HG03095 (cell line): ENCODE results near the gene GCKR.
"Not testable (repeated sequence)": the region's sequence is repeated elsewhere in the genome, so short reads cannot be mapped to it uniquely, and the experiment has no call there.

ENCODE experiments used
- ATAC-seq: cut with Tn5 transposase; IDR thresholded peaks from one replicate; pipeline ENCODE4 v1.9.1; 2021; ENCODE audit warnings: moderate library complexity; ENCODE audit not compliant: unreplicated experiment

The GCKR gene

DNA sequence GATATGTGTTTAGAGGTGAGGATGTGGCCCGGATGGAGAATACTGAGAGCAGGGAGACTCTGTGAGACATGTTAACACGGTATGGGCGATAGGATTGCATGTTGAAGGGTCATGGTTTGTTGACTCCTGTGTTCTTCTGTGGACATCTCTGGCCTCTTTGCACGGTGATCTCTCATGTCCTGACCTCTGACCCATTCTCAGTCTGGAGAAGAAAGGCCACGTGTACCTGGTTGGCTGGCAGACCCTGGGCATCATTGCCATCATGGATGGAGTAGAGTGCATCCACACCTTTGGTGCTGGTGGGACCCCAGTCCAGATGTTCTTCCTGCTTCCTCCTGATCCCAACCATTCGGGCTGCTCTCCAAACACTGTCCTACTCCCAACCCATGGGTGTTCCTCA lies 9.9 kb downstream of the GCKR start:
- ATAC-seq, result no peak

DNA sequence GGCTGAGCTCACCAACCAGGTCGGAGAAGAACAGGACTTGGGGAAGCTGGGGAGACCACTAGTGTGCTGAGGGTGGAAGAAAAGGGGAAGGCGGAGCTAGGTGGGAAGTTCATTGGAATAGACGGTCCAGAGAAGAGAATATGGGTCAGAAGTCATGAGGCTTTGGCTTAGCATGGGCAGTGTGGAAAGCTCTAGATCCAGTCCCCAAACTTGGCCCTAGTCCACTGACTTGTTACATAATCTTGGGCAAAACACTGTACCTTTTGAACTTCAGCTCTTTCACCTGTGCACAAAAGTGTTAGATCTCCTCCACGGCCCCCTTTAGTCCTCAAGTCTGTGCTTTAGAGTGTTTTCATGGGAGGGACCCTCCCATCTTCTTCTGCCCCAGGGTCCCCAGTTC lies 10.7 kb downstream of the GCKR start:
- no peak for ATAC-seq

DNA sequence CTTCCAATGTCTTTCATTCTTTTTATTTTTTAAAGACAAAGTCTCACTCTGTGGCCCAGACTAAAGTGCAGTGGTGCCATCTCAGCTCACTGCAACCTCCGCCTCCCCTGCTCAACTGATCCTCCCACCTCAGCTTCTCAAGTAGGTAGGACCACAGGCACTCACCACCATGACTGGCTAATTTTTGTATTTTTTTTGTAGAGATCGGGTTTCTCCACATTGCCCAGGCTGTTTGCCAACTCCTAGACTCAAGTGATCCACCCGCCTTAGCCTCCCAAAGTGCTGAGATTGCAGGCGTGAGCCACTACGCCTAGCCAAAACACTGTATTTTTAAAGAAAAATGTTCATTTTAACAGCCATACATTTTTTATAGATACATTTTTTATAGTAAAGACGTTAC lies 12.7 kb downstream of the GCKR start:
- ATAC-seq, result no peak

DNA sequence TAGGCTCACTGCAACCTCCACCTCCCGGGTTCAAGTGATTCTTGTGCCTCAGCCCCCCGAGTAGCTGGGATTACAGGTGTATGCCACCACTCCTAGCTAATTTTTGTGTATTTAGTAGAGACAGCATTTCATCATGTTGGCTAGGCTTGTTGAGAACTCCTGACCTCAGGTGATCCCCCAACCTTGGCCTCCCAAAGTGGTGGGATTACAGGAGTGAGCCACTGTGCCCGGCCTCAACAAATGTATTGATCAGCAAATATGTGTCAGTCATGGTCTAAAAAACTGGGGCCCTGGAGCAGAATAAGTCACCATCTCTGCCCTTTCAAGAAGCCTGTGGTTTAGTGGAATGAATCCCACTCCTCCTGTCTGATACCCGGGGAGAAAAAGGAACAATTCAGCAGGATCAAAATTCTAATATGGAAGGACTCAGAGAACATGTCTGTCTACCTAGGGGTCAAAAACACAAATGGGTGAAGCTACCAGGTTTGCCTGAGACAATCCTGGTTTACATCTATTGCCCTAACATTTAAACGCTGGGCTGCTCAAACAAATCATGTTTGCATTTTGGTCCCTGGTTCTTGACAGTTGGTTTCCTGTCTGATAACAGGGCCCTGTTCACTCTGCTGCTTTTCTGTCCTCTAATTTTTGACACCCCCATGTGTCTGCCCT lies 21.6 kb downstream of the GCKR start:
- ATAC-seq, result no peak

DNA sequence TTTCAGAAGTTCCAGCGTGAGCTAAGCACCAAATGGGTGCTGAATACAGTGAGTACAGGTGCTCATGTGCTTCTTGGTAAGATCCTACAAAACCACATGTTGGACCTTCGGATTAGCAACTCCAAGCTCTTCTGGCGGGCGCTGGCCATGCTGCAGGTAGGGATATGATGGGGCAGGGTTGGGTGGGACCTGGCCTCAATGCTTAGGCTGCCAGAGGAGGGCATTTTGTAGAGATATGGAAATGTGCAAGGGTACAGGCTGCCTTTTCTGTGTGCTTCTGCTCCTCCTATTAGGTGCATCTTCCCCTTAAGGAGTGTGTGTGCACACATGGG lies 22.1 kb downstream of the GCKR start:
- ATAC-seq, result no peak

DNA sequence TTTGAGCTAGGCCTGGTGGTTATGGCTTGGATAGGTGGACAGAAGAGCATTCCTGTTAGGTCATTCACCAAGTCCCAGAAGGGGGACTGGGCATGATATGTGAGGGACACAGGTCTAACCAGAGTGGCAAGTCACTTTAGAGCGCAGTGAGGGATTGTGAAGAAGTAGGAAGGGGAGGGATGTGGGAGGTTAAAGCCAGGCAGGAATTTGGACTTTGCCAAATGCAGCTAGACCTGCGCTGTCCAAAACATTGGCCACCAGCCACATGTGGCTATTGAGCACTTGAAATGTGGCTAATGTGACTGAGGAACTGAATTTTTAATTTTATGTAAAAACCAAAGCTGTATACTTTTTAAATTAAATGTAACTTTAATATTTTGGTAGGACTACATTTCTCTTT lies 23.7 kb downstream of the GCKR start:
- no peak for ATAC-seq

DNA sequence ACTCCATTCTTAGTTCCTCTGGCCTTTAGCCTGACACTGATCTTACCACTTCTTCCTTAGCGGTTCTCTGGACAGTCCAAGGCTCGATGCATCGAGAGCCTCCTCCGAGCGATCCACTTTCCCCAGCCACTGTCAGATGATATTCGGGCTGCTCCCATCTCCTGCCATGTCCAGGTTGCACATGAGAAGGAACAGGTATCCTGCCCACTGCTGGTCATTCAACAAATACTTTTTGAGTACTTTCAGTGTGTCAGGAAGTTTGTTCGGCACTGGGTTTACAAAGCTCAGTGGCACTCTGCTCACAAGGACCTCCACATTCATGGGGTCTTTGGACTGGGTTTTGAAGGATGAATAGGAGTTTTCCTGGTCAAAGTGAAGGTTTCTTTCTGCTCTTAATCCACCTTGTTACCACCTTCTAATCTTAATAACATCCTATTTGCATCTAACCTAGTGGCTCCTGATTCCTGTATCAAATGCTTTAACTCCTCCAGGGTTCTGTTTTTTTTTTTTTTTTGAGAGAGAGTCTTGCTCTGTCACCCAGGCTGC lies 25.8 kb downstream of the GCKR start:
- ATAC-seq, result no peak

DNA sequence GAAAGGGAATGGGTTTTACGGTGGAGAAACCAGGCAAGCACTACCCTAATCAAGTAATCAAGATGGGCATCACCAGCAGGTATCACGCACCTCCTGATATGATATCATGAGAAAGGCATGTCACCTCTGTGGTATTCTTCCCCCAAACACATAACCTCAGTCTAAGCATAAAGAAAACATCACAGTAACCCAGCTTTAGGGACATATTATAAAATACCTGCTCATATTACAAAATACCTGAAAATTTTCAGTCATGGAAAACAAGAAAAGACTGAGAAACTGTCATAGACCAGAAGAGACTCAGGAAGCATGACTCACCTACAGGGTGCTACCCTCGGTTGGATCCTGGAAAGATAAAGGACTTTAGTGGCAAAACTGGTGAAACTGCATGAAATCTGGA lies 30.5 kb downstream of the GCKR start:
- no peak for ATAC-seq

DNA sequence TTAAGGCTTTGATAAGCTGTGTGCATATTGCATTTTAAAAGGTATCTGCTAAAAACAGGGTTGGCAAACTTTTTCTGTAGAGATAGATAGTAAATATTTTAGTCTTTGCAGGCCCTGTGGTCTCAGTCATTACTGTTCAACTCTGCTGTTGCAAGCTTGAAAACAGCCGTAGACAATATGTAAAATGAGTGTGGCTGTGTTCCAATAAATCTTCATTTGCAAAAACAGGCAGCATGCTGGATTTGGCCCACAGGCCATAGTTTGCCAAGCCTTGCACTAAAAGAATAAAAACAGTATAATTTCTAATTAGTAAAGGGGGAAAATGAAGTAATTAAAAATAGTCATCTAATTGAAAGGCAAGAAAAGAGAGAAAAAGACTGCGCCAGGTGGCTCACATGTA lies 35.3 kb downstream of the GCKR start:
- ATAC-seq, result no peak

DNA sequence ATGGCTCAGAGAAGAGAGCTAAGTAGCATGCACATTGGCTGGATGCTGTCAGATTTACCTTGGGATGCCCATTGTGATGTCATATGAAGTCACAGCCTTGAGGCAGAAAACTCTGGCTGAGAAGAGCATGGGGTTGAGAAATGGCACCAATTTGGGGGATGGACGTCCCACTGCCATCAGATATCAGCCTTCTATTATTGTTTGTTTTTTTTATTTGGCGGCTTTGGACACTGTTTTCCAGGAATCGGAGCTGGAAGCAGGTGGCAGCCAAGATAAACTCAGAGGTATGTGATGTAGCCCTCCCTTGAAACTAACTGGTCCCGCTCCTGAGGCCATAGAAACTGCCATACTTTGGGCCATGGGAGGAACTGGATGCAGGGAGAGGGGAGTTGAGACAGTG lies 40.6 kb downstream of the GCKR start:
- no peak for ATAC-seq

DNA sequence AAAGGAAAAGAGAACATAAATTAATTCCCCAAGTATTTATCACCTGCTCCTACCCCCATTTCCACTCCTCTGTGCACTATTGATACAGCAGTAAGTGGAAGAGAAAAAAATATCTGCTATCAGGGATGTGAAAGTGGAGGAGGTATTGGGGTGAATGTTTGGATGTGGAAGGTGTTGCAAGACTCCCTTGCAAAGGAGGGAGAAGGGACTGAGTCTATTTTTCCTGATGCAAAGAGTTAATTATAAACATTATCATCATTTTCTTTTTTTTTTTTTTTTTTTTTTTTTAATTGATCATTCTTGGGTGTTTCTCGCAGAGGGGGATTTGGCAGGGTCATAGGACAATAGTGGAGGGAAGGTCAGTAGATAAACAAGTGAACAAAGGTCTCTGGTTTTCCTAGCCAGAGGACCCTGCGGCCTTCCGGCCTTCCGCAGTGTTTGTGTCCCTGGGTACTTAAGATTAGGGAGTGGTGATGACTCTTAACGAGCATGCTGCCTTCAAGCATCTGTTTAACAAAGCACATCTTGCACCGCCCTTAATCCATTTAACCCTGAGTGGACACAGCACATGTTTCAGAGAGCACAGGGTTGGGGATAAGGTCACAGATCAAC lies 42.3 kb downstream of the GCKR start:
- not testable (repeated sequence) for ATAC-seq

DNA sequence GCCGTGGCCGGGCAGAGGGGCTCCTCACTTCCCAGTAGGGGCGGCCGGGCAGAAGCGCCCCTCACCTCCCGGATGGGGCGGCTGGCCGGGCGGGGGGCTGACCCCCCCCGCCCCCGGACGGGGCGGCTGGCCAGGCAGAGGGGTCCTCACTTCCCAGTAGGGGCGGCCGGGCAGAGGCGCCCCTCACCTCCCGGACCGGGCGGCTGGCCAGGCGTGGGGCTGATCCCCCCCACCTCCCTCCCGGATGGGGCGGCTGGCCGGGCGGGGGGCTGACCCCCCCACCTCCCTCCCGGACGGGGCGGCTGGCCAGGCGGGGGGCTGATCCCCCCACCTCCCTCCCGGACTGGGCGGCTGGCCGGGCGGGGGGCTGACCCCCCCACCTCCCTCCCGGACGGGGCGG lies 43.0 kb downstream of the GCKR start:
- not testable (repeated sequence) for ATAC-seq

DNA sequence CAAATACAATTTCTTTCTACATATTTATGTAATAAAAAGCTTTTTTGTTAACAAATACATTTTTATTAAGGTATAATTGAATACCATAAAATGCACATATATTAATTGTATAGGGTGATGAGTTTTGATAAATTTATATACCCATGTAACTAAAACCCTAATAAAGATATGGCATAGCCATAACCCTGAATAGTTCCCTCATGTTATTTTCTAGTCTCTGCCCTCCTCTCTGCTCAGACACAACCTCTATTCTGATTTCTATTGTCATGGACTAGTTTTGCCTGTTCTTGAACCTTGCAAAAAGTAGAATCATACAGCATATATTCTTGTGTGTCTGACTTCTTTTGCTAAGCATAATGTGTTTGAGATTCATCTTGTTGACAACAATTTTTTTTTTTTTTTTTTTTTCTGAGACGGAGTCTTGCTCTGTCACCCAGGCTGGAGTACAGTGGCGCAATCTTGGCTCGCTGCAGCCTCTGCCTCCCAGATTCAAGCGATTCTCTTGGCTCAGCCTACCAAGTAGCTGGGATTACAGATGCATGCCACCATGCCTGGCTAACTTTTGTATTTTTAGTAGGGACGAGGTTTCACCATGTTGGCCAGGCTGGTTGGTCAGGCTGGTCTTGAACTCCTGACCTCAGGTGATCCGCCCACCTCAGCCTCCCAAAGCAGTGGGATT lies 47.6 kb downstream of the GCKR start:
- no peak for ATAC-seq

DNA sequence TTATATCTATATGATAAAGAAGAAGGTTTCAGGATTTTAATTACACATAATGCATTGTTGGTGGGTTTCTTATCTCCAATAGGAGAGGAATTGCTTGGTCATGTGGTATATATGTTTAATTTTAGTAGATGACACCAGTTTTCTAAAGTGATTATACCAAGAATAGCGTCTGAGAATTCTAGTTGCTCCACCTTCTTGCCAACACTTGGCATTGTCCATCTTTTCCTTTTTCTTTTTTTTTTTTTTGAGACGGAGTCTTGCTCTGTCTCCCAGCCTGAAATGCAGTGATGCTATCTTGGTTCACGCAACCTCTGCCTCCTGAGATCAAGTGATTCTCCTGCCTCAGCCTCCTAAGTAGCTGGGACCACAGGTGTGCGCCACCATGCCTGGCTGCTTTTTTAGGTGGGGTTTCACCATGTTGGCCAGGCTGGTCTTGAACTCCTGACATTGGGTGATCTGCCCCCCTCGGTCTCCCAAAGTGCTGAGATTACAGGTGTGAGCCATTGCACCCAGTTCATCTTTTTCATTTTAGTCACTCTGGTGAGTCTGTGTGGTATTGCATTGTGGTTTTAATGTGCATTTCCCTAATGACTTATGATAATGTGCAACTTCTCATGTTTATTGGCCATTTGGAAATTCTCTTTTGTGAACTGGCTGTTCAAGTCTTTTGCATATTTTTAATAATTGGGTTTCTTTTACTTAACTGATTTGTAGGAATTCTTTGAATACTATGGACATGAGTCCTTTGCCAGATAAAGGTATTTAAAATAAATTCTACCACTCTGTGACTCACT lies 48.9 kb downstream of the GCKR start:
- no peak for ATAC-seq

DNA sequence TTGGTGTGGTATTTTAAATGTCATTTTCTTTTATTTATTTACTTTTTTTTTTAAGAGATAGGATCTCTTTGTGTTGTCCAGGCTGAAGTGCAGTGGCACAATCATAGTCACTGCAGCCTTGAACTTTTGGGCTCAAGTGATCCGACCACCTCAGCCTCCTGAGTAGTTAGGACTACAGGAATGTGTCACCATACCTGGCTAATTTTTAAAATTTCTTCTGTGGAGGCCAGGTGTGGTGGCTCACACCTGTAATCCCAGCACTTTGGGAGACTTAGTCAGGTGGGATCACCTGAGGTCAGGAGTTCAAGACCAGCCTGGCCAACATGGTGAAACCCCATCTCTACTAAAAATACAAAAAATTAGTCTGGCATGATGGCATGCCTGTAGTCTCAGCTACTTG lies 52.7 kb downstream of the GCKR start:
- no peak for ATAC-seq

DNA sequence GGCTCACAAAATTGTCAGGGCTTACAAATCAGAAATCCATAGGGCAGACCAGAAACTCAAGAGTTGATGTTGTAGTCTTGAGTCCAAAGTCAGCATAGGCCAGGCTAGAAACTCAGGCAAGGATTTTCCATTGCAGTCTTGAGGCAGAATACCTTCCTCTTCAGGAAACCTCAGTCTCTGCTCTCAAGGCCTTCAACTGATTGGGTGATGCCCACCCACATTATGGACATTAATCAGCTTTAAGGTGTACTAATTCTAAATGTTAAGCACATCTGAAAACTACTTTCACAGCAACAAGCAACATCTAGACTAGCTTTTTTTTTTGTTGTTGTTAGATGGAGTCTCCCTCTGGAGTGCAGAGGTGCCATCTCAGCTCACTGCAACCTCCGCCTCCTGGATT lies 54.9 kb downstream of the GCKR start:
- ATAC-seq, result no peak

DNA sequence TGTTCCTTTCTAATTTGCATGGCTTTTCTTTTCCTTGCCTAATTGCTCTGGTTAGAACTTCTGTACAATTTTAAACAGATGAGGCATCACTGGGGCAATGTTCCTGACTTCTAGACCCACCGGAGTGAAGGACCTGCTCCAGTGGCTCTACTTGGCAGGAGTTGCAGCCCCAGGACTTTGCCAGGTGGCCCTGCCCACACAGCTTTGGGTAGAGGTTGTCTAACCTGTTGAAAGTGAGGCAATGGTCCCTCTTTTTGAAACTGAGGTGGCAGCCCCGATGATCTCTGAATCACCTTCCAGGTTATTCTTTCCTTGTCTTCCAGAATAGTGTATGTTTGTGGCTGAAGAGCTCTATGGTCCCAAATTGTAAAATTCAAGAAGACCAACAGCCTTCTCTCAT lies 56.3 kb downstream of the GCKR start:
- no peak for ATAC-seq

DNA sequence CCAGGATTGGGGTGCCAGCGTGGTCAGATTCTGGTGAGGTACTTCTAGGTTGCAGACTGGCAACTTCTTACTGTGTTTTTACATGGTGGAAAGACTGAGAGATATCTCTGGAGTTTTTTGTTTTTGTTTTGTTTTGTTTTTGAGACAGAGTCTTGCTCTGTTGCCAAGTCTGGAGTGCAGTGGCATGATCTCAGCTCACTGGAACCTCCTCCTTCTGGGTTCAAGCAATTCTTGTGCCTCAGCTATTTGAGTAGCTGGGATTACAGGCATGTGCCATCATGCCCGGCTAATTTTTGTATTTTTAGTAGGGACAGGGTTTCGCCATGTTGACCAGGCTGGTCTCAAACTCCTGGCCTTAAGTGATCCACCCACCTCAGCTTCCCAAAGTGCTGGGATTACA lies 57.8 kb downstream of the GCKR start:
- ATAC-seq, result not testable (repeated sequence)

DNA sequence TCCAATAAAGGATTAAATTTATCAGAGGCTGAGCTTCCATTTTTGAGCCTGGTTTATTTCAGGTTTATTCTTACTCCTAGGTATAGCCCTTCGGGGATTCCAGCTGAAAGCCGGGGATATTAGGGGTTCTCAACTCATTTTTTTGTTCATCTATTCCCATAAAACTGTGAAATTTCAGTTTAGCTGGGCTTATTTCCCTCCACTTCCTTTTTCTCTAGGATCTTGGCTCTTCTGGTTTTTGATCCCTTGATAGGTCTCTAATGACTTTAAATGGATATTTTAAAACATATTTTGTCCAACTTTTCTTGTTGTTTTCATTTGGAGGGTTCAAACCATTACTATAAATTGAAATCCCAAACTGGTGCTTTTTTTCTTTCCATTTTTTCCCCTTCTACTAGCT lies 62.6 kb downstream of the GCKR start:
- ATAC-seq, result no peak

DNA sequence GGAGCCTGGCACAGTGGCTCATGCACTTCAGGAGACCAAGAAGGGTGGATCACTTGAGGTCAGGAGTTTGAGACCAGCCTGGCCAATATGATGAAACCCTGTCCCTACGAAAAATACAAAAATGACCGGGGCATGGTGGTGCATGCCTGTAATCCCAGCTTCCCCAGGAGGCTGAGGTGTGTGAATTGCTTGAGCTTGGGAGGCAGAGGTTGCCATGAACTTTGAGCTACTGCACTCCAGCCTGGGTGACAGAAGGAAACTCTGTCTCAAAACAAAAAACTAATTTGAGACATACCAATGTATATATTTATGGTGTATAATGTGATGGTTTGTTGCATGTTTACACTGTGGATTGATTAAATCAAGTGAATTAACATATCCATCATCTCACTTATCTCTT lies 64.4 kb downstream of the GCKR start:
- ATAC-seq, result no peak

DNA sequence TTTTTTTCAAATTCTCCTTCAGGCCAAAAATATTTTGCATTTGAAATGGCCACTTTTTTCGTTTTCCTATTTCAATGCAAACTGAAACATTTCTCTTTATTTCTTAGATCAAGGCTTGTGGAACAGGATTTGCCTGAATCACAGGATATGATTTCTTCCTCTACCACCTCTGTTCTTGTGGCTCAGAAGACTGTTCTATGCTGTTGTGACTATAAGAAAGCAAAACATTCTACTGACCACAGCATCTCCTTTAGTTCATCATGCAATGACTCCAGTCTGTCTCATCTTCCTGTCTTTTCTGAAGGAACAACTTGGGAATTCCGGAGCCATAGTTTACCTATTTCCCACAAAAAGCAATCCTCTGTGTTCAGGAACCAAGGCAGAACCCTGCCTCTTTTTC lies 70.0 kb downstream of the GCKR start:
- ATAC-seq, result no peak

DNA sequence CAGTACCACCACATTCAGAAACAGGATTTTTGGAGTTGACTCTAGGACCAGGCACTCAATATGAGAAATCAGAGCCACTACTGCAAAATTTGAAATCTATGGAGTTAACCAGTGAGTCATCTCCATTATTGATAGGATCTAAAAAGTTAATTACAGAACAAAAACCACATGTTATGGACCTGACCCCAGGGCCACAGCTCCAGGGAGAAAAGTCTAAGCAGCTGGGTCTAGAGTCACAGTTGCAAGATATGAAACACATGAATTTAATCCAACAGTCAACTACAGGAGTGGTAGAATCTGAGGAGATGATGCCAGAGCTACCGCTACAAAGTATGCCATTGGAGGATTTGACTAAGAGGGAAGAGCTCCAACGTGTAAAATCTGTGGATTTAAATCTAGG lies 72.8 kb downstream of the GCKR start:
- ATAC-seq, result no peak
